ENCODE results near the gene UPP2.

GRCh38 chr2:158095912-158096311, 5.8 kb upstream of the UPP2 start:
- TF ChIP-seq CTCF (IDR thresholded peaks at IDR 0.05): no peak
- no peak for TF ChIP-seq POLR2A (IDR thresholded peaks at IDR 0.05)
